COLO829 (cell line): Measurements from ENCODE around the gene LHX8.
"Not testable (repeated sequence)": the region's sequence is repeated elsewhere in the genome, so short reads cannot be mapped to it uniquely, and the experiment has no call there.

Source experiments
- DNase-seq: peaks from one replicate; pipeline ENCODE4 v3.0.0; 2012; ENCODE audit warnings: low spot score

LHX8 gene

DNA sequence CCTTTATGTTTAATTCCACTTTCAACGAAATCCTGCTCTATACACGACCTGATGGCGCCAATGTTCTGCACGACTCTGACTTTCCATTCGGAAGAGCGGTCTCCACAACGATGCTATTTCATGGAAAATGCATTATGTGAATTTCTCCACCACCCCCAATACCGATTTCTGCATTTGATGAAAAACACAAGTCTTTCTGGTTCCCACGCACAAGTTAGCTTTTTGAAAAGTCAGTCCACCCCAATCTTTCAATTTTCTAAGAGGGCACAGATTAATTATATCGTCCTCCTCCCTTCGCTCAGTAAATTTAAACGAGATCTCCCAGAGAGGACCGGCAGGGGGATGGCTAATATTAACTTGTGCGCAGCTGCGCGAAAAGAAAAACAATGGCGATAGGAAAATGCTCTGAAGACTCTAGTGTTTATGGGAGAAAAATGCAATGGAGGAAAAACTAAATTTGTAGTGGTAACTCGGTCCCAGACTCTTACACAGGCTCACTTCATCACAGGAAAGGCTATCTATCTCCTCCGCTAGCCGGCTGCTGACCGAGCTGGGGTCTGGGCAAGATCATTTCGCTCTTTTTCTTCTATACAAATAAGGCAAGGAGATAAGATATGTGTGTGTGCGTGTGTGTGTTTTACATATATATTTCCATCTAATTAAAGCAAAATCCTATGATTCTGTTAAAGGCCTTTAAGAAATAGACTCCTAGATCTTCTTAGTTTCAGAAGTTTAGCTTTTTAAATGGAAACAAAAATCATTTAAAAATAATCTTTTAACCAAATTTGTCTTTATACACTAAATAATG lies 1.2 kb upstream of the LHX8 start:
- DNase-seq: no peak

DNA sequence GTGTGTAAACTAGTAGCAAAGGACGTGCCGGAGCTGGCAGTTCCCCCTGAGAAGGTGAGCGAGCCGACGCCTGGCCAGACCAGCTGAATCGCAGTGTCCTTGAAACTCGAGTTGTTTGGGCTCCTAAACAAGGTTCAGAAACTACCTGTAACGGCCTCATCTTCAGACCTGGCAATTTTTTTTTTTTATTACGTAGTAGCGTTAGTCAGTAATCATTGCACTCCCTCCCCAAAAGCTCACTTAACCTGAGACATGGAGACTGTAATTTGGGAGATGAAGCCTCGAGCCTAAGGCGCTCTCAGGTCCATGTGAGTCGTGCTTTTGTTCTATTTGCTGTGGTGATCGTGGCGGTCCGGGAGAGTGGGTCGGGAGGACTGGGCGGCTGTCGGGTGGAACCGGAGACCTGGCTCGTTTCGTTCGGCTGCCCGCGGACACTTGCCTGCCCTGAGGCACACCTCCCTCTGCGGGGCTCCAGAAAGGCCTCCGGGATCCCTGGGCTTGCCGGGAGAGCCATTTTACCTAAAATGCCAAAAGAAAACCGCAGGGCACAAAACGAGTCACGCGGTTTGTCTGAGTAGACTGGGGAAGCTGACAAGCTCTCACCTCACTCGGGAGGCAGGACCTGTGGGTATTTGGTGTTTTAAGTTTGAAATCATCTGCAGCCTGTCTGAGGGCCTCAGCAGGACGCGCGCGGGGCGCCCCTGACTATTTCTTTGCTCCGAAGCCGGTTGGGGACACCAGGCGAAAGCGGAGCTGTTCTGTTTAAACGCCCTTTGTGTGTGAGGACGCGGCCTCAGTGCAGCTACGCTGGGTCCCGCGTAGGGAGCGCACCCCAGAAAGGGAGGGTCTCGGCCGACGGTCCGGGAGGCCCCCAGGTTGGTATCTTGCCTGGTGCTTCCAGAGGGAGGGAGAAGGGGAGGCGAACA lies 722 bp downstream of the LHX8 start:
- no peak for DNase-seq

DNA sequence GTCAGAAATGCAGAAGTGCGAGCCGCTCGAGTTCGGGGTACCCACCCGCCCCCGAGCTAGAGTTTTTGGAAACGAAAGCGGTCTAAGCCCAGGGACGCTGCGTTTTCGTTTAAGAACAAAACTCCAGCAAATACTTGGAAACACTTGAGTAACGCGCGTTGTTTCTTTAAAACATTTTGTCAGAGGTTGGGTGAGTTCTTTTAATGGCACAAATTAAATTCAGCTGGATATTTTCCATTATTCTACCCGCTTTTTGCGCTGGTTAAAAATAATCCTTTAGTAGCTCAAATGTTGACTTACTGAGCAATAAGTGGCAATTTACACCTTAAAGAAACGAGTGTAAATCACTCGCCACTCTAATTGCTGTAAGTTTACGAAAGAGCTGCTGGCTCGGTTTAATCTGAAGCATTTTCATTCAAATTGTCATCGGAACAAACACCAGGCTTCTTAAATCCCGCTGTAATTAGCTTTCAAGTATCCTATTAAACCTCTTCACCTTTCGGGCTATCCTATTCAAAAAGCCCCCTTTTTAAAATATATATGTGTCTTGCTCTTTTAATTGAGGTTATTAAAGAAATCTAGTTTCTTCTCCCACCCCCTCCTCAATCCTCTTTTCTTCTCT lies 1.5 kb downstream of the LHX8 start:
- DNase-seq: no peak

DNA sequence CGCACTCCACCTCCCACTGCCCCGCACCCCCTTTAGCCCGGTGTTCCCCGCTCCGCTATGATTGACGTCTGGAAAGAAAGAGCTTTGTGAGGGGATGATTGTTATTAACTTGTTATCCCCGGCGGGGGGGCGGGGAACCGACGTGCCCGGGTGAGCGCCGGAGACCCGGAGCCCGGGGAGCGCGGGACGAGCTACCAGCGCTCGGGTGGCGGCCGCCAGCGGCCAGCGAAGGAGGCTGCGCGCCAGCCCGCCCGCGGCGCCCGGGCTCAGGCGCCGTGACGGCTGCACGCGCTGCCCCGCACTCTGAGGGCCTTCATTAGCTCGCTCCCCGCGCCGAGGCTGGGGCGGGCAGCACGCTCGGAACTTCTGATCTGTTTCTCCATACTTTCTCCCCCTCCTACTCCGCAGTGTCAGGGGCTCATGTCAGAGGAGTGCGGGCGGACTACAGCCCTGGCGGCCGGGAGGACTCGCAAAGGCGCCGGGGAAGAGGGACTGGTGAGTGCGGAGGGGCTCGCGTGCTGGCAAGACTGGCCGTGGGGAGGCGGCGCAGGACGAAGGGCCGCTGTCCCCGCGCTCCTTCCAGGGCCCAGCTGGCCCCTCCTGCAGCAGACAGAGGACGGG lies 2.1 kb downstream of the LHX8 start:
- no peak for DNase-seq

DNA sequence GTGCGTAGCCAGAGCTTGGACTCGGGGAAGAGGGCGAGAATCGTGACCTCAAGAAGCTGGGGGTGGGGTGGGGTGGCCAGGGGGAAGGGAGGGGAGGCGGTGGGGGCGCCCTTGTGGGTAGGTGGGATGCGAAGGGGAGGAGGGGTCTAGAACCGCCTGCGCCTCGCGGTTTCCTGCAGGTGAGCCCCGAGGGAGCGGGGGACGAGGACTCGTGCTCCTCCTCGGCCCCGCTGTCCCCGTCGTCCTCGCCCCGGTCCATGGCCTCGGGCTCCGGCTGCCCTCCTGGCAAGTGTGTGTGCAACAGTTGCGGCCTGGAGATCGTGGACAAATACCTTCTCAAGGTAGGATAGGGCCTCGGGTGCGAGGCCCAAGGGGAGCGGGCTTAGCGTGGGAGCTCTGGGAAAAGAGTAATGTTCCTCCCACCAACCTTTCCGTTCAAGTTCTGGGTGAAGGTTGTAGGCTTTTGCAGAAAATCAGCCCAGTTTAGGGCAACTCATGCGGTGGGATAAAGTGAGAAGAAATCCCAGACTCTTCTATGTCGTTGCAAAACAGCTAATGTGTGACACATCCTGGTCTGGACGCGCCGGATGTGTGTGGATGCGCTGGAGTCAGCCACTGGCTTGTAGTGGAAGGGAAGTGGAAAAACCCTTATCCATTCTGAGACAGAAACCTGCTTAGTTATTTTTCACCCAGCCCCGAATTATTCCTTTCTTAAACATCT lies 2.9 kb downstream of the LHX8 start:
- no peak for DNase-seq

DNA sequence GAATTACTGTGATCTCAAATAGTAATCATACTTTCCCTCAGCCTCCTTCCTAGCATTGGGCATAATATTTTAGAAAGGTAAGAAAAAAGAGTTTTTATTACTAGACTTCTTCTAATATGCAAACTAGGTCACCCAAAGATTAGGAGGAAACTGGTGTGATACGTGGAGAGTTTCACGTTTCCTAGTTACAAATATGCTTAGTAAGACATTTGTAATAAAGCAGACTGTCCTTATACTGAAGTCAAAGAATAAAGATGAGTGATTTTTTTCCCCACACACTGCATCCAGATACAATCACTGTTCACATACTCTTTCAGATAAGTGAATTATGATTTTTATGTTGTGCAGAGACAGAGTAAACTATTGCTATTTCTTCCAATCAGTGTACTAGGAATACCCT lies 17.9 kb downstream of the LHX8 start:
- no peak for DNase-seq

DNA sequence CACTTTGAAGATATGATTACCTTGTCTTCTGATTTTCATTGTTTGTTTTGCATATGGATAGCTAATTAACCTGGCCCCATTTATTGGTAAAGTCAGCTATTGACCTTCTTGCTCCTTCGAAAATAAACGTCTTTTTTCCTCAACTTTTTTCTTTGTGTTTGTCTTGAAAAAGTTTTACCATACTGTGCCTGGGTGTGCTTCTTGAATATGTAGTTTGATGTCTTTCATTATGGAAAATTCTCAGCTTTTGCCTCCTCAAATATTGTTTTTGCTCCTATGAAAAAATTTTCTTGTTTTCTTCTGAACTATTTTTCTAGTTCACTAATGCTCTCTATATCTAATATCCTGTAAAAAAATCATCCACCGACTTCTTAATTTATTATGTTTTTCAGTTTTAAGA lies 25.0 kb downstream of the LHX8 start:
- DNase-seq: no peak

DNA sequence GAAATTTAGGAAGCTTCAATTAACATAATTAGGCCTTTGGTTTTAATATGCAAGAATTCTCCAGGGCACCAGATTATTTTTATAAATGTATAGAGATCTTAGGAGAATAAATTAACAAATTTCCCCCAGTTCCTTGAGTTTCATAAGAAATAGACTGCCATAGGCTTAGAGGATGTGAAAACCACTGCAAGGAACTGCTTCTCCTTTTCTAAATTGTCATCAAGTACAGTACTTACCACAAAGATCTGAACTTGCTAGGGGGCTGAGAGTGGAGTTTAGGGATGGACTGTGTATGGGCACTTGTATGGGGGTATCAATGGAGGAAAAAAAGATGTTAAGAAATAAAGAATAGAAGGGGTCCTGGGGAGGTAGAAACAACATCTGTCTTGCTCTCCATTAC lies 31.1 kb downstream of the LHX8 start:
- no peak for DNase-seq

DNA sequence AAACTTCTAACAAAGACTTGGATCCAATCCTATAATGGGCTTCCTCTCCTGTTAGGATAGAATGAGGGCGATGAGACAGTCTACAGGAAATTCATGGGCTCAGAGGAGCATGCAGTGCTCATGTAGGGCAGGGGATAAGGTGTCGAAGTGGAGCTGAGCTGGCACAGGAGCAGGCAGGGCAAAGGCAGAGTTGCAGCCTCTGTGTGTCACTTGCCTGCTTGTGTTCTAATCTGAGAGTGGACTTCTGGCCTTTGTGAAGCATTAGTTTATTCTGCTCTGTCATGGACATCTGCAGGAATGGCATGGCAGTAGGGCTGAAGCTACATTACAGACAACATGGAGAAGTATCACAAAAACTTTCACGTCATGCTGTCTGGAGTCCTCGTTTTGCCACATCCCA lies 32.6 kb downstream of the LHX8 start:
- DNase-seq: no peak

DNA sequence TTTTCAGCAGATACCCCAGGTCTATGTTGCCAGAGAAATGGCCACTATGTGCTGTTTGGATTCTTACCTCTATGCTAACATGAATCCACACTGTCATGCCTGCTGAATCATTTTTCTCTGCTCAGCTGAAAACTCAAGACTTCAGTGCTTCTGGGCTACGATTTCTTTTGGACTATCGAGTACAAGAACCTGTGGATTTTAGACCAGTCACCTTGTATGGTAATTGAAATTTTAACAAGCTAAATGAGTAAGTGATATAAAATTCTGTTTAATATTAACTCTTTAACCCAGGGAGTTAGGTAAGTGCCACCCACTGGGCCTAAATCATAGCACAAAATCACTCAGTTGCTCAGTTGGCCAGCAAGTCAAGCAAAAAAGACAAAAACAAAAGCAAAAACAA lies 35.8 kb downstream of the LHX8 start:
- DNase-seq: no peak

DNA sequence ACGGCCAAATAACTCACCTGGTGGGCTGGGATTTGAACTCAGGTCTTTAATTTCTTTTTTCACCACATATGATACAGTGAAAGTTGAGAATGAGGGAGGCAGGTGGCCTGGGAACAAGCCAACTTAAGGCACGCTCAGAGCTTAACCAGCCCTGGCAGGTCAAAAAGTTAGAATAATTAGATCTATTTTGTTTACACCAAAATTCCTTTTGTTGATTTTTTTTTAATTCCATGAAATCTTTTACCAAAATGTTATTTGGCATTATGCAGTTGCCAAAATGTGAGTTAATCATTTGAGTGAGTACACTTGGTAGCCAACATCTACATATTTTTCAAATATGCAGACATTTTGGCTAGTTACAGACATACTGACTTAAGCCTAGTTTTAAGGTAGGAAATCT lies 36.8 kb downstream of the LHX8 start:
- DNase-seq: no peak

DNA sequence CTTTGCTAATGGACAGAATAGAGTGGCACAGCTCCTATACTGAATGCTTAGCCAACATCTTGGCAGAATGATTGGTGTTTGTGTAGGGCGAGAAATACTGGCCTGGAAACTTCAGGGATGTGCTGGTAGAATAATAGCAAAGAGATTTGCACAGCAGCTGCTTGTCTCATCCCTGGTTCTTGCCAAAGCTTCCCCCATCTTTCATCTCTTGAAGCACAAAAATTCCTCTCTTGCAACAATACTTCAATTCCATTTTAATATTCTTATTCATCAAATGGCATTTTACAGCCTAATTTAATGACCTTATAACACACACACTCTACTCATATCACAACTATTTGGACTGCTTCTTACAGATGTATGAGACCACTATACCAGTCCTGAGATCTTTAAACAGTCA lies 37.7 kb downstream of the LHX8 start:
- DNase-seq: no peak

DNA sequence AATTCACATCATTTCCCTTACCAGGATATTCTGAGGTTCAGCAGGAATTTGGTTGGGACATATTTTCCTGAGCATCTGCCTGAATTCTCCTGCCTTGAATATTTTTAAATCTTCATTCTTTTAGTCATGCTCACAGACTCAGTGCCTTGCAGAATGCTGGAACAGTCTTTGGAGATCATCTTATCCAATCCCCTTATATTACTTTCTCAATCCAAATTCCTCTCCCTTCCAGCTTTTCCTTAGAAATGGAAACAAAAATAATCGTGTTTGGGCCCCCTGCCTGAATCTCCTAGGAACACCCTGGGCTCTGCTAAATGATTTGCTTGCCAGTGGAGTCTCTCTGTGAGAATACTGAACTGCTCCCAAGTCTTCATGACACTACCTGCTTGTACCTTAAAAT lies 38.4 kb downstream of the LHX8 start:
- no peak for DNase-seq

DNA sequence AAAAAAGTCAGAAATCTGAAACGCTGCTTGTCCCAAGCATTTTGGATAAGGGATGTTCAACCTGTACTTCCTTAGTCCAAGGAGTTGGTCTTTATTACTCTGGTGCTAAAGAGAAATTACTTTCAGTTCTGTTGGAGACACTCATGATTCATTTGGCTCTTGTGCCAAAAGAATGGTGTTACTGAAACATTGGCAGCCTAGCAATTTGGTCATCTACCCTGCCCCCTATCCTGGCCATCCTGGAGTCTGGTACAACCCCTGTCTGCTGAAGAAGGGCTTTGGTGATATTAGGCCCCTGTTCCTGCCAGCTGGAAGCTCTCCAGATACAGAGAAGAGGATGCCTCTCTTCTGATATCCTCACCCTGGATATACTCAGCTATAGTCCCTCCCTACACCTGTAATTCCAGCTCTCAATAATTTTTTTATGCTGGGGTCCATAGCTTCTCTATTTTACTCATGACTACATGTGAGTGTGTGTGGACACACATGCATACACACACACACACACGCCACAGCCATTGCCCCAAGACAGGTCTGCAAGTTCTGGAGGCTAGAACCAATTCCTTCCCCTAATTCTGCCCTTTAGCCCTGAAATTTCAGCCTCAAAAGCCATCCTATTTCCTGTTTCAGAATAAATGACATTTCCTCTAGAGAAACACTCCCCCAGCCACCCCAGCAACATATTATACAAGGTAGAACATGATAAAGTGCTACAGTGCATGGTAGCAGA lies 40.0 kb downstream of the LHX8 start:
- no peak for DNase-seq

DNA sequence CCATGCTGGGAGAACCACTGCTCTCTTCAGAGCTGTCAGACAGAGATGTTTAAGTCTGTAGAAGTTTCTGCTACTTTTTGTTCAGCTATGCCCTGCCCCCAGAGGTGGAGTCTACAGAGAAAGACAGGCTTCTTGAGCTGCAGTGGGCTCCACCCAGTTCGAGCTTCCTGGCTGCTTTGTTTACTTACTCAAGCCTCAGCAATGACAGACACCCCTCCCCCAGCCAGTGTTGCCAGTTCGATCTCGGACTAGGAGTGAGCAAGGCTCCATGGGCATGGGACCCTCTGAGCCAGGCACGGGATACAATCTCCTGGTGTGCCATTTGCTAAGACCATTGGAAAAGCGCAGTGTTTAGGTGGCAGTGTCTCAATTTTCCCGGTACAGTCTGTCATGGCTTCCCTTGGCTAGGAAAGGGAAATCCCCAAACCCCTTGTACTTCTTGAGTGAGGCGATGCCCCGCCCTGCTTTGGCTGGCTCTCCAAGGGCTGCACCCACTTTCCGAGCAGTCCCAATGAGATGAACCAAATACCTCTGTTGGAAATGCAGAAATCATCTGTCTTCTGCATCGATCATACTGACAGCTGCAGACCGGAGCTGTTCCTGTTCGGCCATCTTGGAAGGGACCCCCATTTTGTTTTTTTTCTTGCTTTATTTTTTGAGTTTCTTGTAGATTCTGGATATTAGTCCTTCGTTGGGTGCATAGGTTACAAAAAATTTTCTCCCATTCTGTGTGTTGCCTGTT lies 47.2 kb downstream of the LHX8 start:
- not testable (repeated sequence) for DNase-seq

DNA sequence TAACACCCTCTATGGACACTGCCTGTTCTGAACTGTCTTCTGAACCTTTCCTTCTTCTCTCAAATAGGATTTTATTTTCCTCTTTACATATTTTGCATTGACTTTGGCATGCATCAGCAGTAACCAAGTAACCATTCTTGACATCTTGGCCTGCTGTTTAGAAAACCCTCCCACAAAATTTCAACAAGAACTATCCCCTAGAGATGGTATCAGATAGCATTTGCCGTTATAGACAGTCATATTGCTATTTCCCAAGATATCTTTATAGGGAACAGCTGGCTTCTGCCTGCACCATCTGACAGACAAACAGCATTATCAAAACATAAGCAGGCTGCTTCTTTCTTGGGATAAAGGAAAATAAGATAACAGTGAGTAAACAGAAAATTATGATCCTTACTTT lies 54.7 kb downstream of the LHX8 start:
- no peak for DNase-seq

DNA sequence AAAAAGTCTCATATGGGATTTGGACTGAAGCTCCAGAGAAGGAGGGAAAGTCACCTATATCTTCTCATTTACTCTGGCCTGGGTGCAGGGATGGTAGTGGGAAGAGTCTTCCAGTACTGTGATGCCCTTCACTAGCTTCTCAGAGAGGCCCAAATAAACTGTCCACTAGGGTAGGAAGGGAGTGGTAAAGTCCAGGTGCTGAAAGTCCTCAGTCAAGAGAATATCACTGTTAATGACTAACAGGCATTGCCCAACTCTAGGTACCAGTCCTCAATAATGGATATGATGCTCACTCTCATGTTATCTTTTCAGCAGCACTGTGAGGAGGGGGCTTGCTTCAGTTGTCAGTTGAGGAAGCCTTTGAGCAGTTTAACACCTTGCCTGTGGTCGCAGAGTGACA lies 64.0 kb downstream of the LHX8 start:
- DNase-seq: no peak

DNA sequence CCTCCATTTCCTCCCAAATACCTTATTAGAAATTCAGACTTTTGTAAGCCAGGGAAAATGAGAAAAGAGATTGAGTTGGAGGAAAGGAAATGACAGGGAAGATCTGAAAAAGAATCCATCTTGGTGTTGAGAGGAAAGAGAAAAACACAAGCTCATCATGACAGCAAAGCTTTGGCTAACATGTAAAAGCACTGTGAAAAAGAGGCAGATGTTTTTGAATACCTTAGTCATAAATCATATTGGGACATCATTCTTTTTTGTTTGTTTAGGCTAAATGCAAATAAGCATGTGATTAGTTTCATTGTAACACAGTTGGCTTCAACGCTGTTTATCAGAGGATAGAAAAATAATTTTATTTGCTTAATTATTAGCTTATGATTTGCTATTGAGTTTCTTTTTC lies 64.6 kb downstream of the LHX8 start:
- DNase-seq: no peak

DNA sequence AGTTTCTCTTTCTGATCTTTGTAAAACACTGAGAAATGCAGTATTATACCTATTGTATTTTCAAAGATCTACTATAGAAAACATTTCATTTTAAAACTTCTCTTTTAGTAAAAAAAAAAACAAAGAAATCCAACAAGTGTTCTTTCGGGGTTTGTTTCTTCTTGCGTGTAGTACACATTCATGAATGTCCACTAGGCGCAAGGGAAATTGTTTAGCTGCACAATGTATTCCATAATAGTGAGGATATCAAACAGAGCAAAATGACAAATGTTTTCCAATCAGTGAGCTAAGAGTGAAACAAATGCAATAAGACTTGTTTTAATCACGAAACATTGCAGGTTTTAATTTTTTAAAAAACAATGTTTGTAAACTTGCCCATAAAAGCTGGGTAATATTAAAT lies 68.6 kb downstream of the LHX8 start:
- no peak for DNase-seq
